Esophagus mucosa (tissue), 1 donor: Measurements from ENCODE around the gene PSMD7. TPM values are rescaled to one million over a fixed set of nuclear protein-coding genes. Genes with fewer than 3 reads are reported as not detected.
A peak's percentile ranks its signal among the peaks of the same experiment; 100 is the strongest.

Source experiments
- ATAC-seq: fragments of 200-7000 bp; cut with Tn5 transposase; one replicate; pipeline ENCODE4 v1.9.1; 2020
- total RNA-seq: library from RNA; stranded (reverse); gene quantifications from one replicate; pipeline ENCODE4 v1.2.4, GENCODE V29; 2023
- donor health status: DM: yes; HTN: yes; CAD: no.

Gene PSMD7
- 72.0 TPM for total RNA-seq

DNA sequence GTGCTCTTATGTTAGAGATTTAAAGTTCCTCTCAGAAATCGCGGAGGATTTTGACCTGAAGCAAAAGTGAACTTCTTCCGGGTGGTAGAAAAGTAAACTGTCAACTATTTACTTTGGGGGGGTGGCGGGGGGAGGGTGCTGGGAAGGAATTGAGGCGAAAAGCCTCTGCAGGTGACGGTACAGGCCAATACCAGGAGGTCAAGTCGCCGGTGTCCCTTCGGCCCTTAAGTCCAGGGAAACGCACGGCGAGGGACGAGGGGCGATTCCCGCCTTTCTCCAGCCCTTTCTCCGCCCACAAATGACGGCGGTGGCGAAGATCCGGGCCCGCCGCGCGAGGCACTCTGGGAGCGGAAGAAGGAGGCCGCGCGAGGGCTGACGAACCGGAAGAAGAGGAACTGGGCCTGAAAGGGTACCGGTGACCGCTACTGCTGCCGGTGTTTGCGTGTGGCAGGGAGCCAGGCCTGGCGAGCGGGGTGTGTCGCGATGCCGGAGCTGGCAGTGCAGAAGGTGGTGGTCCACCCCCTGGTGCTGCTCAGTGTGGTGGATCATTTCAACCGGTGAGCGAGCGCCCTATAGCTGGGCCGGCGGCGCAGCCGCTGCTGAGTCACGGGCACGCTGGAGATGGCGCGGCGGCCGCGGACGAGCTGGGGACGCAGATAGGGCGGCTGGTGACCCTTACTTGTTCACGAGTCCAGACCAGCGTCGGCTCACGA is at the start of gene PSMD7:
Gene PSMD7 (plus strand): TSS at position 383 of the 713 bp plus-strand sequence. CDS start 101 bp downstream, at position 484.
- ATAC-seq = peak; percentile 87

DNA sequence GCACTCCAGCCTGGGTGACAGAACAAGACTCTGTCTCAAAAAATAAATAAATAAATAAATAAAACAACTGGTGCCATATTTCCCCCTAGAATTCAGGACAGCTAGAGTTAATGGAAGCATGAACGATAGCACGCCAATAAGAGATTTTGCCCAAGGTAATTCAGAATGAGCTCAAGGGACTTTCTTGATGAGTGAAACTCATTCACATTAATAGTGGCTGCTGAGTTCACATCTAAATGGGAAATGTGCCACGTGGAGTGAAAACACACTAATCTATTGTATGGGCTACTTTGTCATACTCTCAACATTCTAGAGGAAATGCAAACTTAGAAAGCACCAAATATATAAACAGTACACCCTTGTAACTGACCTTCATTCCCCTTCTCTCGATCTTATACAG is 47.4 kb upstream of the PSMD7 start:
- no peak for ATAC-seq

DNA sequence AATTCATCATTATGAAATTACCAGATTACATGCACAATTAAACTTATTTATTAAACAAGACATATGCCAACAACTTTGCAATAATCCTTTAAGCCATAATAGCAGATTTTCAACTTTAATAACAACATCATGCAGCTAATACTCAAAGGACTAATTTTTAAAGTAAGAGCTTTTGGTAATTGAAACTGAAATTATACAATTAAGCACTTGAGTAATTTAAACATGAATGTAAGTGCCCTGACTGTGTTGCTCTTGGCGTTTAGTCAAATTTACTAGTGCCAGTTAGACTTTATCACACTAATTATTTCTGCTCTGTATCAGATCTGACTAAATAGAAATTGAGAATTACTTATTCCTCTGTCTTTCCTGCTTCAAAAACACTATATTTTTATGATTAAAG is 46.8 kb upstream of the PSMD7 start:
- no peak for ATAC-seq

DNA sequence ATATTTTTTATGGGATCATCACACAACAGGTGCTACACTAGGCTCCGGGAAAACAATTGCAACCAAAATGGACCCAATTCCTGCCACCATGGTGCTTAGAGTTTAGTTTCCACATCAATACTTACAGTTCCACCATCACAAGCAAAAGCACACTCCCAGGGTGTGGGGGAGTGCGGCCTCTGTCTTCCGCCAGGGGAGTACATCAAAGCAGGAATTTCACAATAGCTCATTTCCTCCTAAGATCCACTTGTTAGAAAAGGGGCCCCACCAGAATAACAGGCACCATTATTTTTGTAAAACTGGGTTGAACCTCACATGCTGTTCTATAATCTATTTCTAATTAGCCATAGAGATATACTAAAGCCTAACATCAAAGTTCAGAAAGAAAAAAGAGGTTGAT is 44.3 kb upstream of the PSMD7 start:
- no peak for ATAC-seq

- ATAC-seq = no peak
These were observed 43.3 kb upstream of the PSMD7 start for GRCh38 chr16:74253161-74253938.

DNA sequence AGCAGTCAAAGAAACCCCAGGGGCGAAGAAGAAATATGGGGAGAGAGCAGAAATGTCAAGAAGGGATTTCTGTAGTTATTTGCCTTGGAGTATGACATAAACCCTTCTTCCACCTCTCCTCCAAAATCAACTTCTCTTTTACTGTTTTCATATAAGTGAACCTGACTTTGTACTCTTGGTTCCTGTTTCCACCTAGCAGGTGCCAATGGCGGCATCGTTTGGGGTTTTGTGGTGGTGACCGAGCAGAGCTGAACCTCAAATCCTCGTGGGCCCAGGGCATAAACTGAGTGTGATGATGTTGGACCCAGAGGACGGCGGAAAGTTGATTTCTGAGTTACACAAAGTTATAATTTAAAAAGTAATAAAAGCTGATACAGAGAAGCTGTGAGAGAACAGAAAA is 39.6 kb upstream of the PSMD7 start:
- no peak for ATAC-seq

DNA sequence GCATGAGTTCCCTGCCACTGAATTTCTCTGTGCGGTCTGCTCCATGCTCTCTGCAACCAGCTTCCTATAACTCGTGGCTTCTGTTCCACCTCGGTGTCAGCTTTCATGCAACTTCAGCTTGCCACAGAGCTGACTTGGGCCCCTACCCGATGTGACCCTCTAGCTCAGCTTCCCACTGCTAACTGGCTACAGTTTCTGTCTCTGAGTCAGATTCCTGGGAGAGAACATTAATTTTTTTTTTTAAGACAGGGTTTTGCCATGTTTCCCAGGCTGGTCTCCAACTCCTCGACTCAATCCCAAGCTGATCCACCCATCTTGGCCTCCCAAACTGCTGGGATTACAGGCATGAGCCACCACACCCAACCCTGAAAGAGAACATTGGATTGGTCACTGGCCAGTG is 35.5 kb upstream of the PSMD7 start:
- no peak for ATAC-seq

- no peak for ATAC-seq
These were observed 31.8 kb upstream of the PSMD7 start for GRCh38 chr16:74264811-74265210.

DNA sequence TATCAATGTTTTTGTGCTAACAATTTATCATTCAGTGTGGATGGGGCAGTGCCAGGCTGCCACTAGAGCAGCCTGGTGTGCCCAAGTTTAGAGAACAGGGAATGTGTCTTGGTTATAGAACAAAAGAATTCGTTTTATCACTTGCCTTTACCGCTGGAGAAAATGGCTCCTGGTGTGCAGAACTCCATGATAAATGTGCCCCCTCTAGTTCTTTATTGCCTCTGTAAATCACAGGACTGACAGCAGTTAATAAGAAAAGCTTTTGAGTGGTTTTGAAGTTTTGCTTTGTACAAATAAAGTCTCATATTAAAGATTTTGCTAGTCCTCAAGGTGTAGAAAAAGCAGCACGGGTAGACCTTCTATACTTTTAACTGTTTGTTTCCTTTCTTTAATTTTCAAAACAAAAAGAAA is 28.2 kb upstream of the PSMD7 start:
- no peak for ATAC-seq

DNA sequence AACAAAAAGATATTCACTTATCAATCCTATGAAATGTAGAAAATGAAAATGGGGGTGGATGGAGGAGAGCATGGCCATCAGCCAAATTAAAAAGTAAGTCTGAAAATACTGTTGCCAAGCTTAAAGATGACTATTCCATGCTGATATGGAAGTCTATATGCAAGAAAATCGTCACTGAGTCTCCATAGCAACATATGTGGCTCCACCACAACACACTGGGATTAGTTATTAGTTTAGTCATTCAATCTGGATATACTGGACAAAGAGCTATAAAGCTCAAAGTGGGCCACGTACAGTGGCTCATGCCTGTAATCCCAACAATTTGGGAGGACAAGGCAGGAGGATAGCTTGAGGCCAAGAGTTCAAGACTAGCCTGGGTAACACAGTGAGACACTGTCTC is 24.7 kb upstream of the PSMD7 start:
- peak; percentile 28 for ATAC-seq

DNA sequence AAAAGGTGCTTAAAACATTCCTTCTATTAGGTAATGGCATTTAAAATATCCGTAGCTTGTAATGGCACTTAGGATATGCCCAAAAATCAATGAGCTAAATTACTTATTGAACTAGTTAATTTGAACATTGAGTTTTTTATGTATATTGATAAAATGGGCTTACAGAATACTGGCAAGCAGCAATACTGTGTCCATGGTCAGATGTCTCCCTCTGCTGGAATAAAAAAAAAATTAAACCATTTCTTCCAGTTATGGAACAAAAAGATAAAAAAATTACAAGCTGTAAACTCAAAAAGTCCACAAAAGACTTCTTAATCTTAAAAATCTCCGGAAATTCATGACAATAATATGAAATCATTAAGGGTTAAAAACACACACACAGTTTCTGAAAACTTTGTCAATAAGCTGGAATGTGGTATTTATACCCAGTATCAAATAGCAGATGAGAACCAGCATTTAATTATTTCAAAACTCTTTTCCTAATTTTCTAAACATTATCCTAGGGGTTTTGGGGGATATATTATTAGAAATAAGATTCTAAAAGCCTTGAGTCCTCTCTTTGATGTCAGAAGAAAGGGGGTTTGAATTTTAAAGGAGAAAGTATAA is 21.5 kb upstream of the PSMD7 start:
- no peak for ATAC-seq

- no peak for ATAC-seq
These were observed 20.9 kb upstream of the PSMD7 start for GRCh38 chr16:74275711-74276110.

- ATAC-seq = no peak
These were observed 18.6 kb upstream of the PSMD7 start for GRCh38 chr16:74277974-74278373.

DNA sequence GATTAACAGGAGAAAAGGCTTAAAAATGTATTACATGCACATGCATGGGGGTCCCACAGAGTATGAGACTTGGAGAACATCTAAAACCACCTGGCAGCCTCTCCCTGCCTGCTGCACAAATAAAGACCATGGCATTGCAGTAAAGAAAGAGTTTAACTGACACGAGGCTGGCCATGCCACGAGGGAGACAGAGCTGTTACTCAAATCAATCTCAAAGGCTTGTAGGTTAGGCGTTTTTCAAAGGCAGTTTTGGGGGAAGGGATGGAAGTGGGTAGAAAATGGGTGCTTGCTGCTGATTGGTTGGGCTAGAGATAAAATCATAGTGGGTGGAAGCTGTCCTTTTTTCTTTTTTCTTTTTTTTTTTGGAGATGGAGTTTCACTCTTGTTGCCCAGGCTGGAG is 17.3 kb upstream of the PSMD7 start:
- no peak for ATAC-seq

DNA sequence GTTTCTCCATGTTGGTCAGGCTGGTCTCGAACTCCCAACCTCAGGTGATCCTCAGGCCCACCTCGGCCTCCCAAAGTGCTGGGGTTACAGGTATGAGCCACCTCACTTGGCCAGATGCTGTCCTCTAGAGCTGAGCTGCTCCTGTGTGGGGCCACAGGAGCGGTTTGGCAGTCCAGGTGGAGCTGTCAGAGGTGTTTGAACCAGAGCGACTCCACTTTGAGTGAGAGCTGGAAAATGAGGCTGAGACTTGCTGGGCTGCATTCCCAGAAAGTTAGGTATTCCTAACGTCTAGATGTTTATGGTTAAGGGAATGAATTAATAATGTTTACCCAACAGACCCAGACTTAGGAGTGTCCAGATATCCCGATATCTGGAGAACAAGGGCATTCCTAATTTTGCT is 16.8 kb upstream of the PSMD7 start:
- no peak for ATAC-seq

GRCh38 chr16:74280448-74280847 is 16.2 kb upstream of the PSMD7 start:
- no peak for ATAC-seq

GRCh38 chr16:74281300-74281699 is 15.3 kb upstream of the PSMD7 start:
- ATAC-seq = no peak

DNA sequence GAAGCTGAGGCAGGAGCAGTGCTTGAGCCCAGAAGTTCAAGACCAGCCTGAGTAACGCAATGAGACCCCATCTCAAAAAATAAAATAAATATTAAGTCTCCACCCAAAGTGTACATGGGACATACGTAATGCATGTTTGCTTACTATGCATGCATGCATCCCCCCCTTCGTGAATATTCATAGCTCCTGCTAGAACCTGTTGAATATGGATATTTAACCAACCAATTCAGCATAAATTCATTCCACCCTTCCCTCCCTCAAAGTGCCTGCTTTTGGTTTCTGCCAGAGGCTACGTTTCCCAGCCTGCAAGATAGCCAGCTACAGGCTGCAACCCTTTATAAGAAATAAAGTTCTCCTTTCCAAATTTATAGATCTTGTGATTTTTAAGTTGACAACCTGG is 12.9 kb upstream of the PSMD7 start:
- ATAC-seq = no peak

DNA sequence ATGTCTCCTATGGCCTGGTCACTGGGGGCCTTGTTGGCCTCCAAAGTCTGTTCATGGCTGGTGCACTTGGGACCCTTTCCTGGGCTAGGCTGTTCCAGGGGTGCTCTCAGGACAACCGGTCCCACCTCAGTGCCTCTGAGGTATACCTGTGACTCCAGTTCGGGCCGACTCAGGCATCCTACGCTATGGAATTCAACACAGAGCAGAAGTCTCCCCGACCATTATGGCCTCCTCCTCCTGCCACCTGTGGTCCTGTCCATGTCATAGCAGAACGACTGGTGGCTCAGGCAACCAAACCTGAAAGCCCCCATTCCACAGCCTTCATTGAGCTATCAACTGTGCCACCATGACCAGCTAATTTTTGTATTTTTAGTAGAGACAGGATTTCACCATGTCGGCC is 8.5 kb upstream of the PSMD7 start:
- ATAC-seq = no peak

- ATAC-seq = no peak
These were observed 6.3 kb upstream of the PSMD7 start for GRCh38 chr16:74290356-74290755.

GRCh38 chr16:74291176-74291575 is 5.4 kb upstream of the PSMD7 start:
- peak; percentile 30 for ATAC-seq

DNA sequence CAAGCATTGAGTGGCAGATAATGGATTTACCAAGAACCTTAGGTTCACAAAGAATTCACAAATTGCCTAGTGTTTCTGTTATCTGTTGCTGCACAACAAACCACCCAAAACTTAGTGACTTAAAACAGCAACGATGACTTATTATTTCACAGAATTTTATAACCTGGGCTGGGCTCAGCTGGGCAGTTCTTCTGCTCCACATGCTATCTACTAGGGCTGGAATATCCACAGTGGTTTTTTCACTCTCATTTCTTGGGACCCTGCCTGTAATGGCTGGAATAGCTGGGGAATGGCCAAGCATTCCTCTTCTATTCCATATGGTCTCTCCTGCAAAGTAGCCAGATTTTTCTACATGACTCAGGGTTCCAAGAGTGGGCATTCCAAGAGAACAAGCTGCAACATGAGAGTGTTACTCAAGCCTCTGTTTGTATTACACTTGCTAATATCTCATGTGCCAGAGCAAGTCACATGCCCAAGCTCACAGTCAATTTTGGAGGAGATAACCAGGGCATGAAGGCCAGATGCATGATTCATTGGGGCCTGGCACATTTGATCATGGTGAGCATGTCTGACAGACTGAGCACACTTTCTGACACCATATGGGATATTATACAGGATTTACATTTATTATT is 4.9 kb upstream of the PSMD7 start:
- ATAC-seq = peak; percentile 91

- ATAC-seq = no peak
These were observed 546 bp upstream of the PSMD7 start for GRCh38 chr16:74296104-74296431.
